ENCODE measurements around the gene DSCAML1.

DNA sequence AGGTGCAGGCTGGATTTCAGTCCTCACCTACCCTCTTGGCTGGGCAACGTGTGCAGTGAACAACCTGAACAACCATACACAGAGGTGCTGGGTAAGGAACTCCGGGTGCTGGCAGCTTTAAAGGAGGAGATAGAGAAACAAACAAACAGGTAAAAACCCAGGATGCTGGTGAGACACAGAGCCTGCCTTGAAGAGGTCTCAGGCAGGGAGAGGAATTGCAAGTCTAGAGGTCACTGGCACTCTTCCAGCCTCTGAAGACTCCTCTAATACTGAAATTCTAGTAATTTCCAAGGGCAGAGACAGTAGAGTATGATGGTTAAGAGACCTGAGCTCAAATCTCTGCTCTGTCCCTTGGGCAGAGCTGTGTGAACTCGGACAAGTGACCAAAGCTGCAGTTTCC lies 276.8 kb downstream of the DSCAML1 start:
- TF ChIP-seq, protein P1, sequence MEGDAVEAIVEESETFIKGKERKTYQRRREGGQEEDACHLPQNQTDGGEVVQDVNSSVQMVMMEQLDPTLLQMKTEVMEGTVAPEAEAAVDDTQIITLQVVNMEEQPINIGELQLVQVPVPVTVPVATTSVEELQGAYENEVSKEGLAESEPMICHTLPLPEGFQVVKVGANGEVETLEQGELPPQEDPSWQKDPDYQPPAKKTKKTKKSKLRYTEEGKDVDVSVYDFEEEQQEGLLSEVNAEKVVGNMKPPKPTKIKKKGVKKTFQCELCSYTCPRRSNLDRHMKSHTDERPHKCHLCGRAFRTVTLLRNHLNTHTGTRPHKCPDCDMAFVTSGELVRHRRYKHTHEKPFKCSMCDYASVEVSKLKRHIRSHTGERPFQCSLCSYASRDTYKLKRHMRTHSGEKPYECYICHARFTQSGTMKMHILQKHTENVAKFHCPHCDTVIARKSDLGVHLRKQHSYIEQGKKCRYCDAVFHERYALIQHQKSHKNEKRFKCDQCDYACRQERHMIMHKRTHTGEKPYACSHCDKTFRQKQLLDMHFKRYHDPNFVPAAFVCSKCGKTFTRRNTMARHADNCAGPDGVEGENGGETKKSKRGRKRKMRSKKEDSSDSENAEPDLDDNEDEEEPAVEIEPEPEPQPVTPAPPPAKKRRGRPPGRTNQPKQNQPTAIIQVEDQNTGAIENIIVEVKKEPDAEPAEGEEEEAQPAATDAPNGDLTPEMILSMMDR (IDR thresholded peaks at IDR 0.05 in 2 of 3, conservative IDR thresholded peaks at IDR 0.05 in 1 of 3; ENCODE audit: control insufficient read depth in 2 of 3, extremely low read depth in 1 of 3, insufficient read depth in 1 of 3, low read depth in 3 of 3, low read length in 3 of 3): no peak
- TF ChIP-seq, protein P2, sequence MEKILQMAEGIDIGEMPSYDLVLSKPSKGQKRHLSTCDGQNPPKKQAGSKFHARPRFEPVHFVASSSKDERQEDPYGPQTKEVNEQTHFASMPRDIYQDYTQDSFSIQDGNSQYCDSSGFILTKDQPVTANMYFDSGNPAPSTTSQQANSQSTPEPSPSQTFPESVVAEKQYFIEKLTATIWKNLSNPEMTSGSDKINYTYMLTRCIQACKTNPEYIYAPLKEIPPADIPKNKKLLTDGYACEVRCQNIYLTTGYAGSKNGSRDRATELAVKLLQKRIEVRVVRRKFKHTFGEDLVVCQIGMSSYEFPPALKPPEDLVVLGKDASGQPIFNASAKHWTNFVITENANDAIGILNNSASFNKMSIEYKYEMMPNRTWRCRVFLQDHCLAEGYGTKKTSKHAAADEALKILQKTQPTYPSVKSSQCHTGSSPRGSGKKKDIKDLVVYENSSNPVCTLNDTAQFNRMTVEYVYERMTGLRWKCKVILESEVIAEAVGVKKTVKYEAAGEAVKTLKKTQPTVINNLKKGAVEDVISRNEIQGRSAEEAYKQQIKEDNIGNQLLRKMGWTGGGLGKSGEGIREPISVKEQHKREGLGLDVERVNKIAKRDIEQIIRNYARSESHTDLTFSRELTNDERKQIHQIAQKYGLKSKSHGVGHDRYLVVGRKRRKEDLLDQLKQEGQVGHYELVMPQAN (conservative IDR thresholded peaks at IDR 0.05): no peak
- no peak for TF ChIP-seq EZH2 (IDR thresholded peaks at IDR 0.05; ENCODE audit: borderline replicate concordance, control insufficient read depth, low read depth, low read length)
- TF ChIP-seq NR2C2 (IDR thresholded peaks at IDR 0.05; ENCODE audit: borderline replicate concordance, control insufficient read depth, insufficient read length, low read depth): no peak
- TF ChIP-seq NBN (IDR thresholded peaks at IDR 0.05): no peak
- no peak for TF ChIP-seq BACH1 (IDR thresholded peaks at IDR 0.05; ENCODE audit: borderline replicate concordance)
- TF ChIP-seq JUNB (IDR thresholded peaks at IDR 0.05): no peak
- TF ChIP-seq, protein P3, sequence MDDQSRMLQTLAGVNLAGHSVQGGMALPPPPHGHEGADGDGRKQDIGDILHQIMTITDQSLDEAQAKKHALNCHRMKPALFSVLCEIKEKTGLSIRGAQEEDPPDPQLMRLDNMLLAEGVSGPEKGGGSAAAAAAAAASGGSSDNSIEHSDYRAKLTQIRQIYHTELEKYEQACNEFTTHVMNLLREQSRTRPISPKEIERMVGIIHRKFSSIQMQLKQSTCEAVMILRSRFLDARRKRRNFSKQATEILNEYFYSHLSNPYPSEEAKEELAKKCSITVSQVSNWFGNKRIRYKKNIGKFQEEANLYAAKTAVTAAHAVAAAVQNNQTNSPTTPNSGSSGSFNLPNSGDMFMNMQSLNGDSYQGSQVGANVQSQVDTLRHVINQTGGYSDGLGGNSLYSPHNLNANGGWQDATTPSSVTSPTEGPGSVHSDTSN (IDR thresholded peaks at IDR 0.05; ENCODE audit: insufficient replicate concordance, low read depth, low read length): no peak
- TF ChIP-seq NFIC (IDR thresholded peaks at IDR 0.05; ENCODE audit: low read depth, low read length): no peak
- TF ChIP-seq SIN3A (IDR thresholded peaks at IDR 0.05; ENCODE audit: low read depth, low read length): no peak
- TF ChIP-seq, protein P4, sequence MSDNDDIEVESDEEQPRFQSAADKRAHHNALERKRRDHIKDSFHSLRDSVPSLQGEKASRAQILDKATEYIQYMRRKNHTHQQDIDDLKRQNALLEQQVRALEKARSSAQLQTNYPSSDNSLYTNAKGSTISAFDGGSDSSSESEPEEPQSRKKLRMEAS (IDR thresholded peaks at IDR 0.05; ENCODE audit: low read depth, low read length): no peak
- TF ChIP-seq, protein P5, sequence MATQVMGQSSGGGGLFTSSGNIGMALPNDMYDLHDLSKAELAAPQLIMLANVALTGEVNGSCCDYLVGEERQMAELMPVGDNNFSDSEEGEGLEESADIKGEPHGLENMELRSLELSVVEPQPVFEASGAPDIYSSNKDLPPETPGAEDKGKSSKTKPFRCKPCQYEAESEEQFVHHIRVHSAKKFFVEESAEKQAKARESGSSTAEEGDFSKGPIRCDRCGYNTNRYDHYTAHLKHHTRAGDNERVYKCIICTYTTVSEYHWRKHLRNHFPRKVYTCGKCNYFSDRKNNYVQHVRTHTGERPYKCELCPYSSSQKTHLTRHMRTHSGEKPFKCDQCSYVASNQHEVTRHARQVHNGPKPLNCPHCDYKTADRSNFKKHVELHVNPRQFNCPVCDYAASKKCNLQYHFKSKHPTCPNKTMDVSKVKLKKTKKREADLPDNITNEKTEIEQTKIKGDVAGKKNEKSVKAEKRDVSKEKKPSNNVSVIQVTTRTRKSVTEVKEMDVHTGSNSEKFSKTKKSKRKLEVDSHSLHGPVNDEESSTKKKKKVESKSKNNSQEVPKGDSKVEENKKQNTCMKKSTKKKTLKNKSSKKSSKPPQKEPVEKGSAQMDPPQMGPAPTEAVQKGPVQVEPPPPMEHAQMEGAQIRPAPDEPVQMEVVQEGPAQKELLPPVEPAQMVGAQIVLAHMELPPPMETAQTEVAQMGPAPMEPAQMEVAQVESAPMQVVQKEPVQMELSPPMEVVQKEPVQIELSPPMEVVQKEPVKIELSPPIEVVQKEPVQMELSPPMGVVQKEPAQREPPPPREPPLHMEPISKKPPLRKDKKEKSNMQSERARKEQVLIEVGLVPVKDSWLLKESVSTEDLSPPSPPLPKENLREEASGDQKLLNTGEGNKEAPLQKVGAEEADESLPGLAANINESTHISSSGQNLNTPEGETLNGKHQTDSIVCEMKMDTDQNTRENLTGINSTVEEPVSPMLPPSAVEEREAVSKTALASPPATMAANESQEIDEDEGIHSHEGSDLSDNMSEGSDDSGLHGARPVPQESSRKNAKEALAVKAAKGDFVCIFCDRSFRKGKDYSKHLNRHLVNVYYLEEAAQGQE (IDR thresholded peaks at IDR 0.05; ENCODE audit: low read depth, low read length): no peak
- TF ChIP-seq FOXM1 (IDR thresholded peaks at IDR 0.05; ENCODE audit: low read depth, low read length): no peak
- TF ChIP-seq MYC (IDR thresholded peaks at IDR 0.05; ENCODE audit: insufficient read depth, insufficient read length, insufficient replicate concordance, low read length, severe bottlenecking): no peak

Data from GM12878 (cell line).